Astrocyte (in vitro differentiated cells and primary cell): ENCODE results near the gene NCCRP1. TPM values are rescaled to one million over a fixed set of nuclear protein-coding genes. Genes with fewer than 3 reads are reported as not detected.

ENCODE experiments used
- DNase-seq: peaks from one replicate; pipeline ENCODE4 v3.0.0-alpha.2; 2010; ENCODE audit warnings: low read depth
- FAIRE-seq: peaks from 2 replicates; lab custom pipeline; 2011; peaks lifted over from hg19 to GRCh38; lab: Jason Lieb, UNC
- H2AFZ ChIP-seq: 2 replicates; pipeline ENCODE4 v1.6.0; 2012; ENCODE audit warnings: low read depth, low read length, inconsistent platforms
- H3K27ac ChIP-seq: 2 replicates; pipeline ENCODE4 v1.5.1; 2011; ENCODE audit warnings: low read depth, low read length, inconsistent platforms
- H3K27me3 ChIP-seq: 2 replicates; pipeline ENCODE4 v1.6.0; 2011; ENCODE audit warnings: low read length, inconsistent platforms; ENCODE audit not compliant: insufficient read depth
- H3K36me3 ChIP-seq: 2 replicates; pipeline ENCODE4 v1.5.1; 2011; ENCODE audit warnings: low read length, inconsistent platforms; ENCODE audit not compliant: insufficient read depth
- H3K4me1 ChIP-seq: 2 replicates; pipeline ENCODE4 v1.5.1; 2011; ENCODE audit warnings: low read length, inconsistent platforms; ENCODE audit not compliant: insufficient read depth
- H3K4me2 ChIP-seq: 2 replicates; pipeline ENCODE4 v1.6.0; 2012; ENCODE audit warnings: low read length, inconsistent platforms
- H3K4me3 ChIP-seq: 2 replicates; pipeline ENCODE4 v1.5.1; 2011; ENCODE audit warnings: low read depth, mild to moderate bottlenecking, low read length, inconsistent platforms; ENCODE audit not compliant: insufficient read depth
- H3K79me2 ChIP-seq: 2 replicates; pipeline ENCODE4 v1.6.0; 2012; ENCODE audit warnings: mild to moderate bottlenecking, low read length, inconsistent platforms; ENCODE audit not compliant: insufficient read depth
- H3K9ac ChIP-seq: 2 replicates; pipeline ENCODE4 v1.6.0; 2012; ENCODE audit warnings: mild to moderate bottlenecking, low read length, inconsistent platforms
- H3K9me3 ChIP-seq: 2 replicates; pipeline ENCODE4 v1.5.1; 2012; ENCODE audit warnings: low read depth, mild to moderate bottlenecking, low read length, inconsistent platforms; ENCODE audit not compliant: insufficient read depth
- H4K20me1 ChIP-seq: 2 replicates; pipeline ENCODE4 v1.6.0; 2012; ENCODE audit warnings: low read length, inconsistent platforms; ENCODE audit not compliant: insufficient read depth
- H3K27ac Mint-ChIP-seq: one replicate; pipeline ENCODE4 v1.8.0; 2021; ENCODE audit warnings: mild to moderate bottlenecking, mixed read lengths; ENCODE audit not compliant: unreplicated experiment
- H3K27me3 Mint-ChIP-seq: one replicate; pipeline ENCODE4 v1.8.0; 2021; ENCODE audit warnings: low read depth, mixed read lengths; ENCODE audit not compliant: unreplicated experiment
- H3K36me3 Mint-ChIP-seq: one replicate; pipeline ENCODE4 v1.8.0; 2021; ENCODE audit warnings: low read depth, mixed read lengths; ENCODE audit not compliant: unreplicated experiment
- H3K4me1 Mint-ChIP-seq: one replicate; pipeline ENCODE4 v1.8.0; 2021; ENCODE audit warnings: low read depth, mixed read lengths; ENCODE audit not compliant: unreplicated experiment
- H3K4me3 Mint-ChIP-seq: one replicate; pipeline ENCODE4 v1.8.0; 2021; ENCODE audit warnings: mild to moderate bottlenecking, moderate library complexity, mixed read lengths; ENCODE audit not compliant: unreplicated experiment
- H3K9me3 Mint-ChIP-seq: one replicate; pipeline ENCODE4 v1.8.0; 2021; ENCODE audit warnings: mild to moderate bottlenecking, mixed read lengths; ENCODE audit not compliant: unreplicated experiment
- CTCF ChIP-seq: IDR thresholded peaks from 2 replicates; pipeline ENCODE4 v1.5.1; 2011; ENCODE audit warnings: low read depth, mild to moderate bottlenecking, inconsistent platforms, low read length, moderate library complexity; ENCODE audit not compliant: insufficient read depth
- EZH2 ChIP-seq: IDR thresholded peaks from 2 replicates; pipeline ENCODE4 v1.6.1; 2012; ENCODE audit warnings: mild to moderate bottlenecking, low read length, inconsistent platforms; ENCODE audit not compliant: insufficient read depth
- total RNA-seq: library from RNA; stranded (reverse); gene quantifications from 2 replicates; pipeline ENCODE4 v1.2.1, GENCODE V29; 2021

Gene NCCRP1
- total RNA-seq, 1 donor from 2014 or later = not detected

- DNase-seq (no peak), FAIRE-seq (no peak)
- H3K79me2 ChIP-seq = peaks cover 32% of the 10 kb centered on the region
- no peak overlapping the region for H3K27ac ChIP-seq
- H3K4me1 ChIP-seq = no peaks in the 10 kb centered on the region
- Mint-ChIP-seq H3K27me3 (no peaks in the 10 kb centered on the region), H3K27ac (no peak overlapping the region), H3K36me3 (peaks cover 5% of the 10 kb centered on the region), H3K4me3 (no peak overlapping the region), H3K9me3 (no peaks in the 10 kb centered on the region), H3K4me1 (peaks cover 3% of the 10 kb centered on the region)
- no peak overlapping the region for H3K4me3 ChIP-seq
- H3K36me3 ChIP-seq = no peaks in the 10 kb centered on the region
- H3K9ac ChIP-seq = no peak overlapping the region
- peaks cover 63% of the 10 kb centered on the region for H4K20me1 ChIP-seq
- TF ChIP-seq CTCF = no peak
- no peak for TF ChIP-seq EZH2
- no peaks in the 10 kb centered on the region for H3K9me3 ChIP-seq
- H2AFZ ChIP-seq = no peak overlapping the region
- H3K27me3 ChIP-seq = no peaks in the 10 kb centered on the region
- no peak overlapping the region for H3K4me2 ChIP-seq
These were observed 30.0 kb upstream of the NCCRP1 start for GRCh38 chr19:39166571-39167391.

- FAIRE-seq = no peak
- H3K79me2 ChIP-seq = peaks cover 28% of the 10 kb centered on the region
These were observed 29.1 kb upstream of the NCCRP1 start for GRCh38 chr19:39167461-39168257.

More at GRCh38 chr19:39167461-39168257, 29.1 kb upstream of the NCCRP1 start:
- no peak for DNase-seq
- TF ChIP-seq EZH2 = no peak
- no peak for TF ChIP-seq CTCF
- Histone ChIP-seq H3K36me3 (no peaks in the 10 kb centered on the region), H4K20me1 (peaks cover 62% of the 10 kb centered on the region), H3K4me1 (no peaks in the 10 kb centered on the region), H3K27me3 (no peaks in the 10 kb centered on the region), H3K9ac (no peak overlapping the region), H3K4me2 (no peak overlapping the region), H3K4me3 (no peak overlapping the region), H3K27ac (no peak overlapping the region), H2AFZ (no peak overlapping the region), H3K9me3 (no peaks in the 10 kb centered on the region)
- H3K27me3 Mint-ChIP-seq = no peaks in the 10 kb centered on the region
- H3K4me3 Mint-ChIP-seq = no peak overlapping the region
- peaks cover 3% of the 10 kb centered on the region for H3K36me3 Mint-ChIP-seq
- H3K9me3 Mint-ChIP-seq = no peaks in the 10 kb centered on the region
- H3K4me1 Mint-ChIP-seq = peaks cover 1% of the 10 kb centered on the region
- H3K27ac Mint-ChIP-seq = no peak overlapping the region
